GM12801 (cell line): ENCODE data around the gene LOXHD1.

Source experiments
- TF ChIP-seq, protein P1 (sequence below): IDR thresholded peaks from one replicate; pipeline ENCODE4 v1.5.1; 2011; ENCODE audit warnings: control low read depth; ENCODE audit not compliant: insufficient read length; ENCODE audit errors: extremely low read depth

The LOXHD1 gene

DNA sequence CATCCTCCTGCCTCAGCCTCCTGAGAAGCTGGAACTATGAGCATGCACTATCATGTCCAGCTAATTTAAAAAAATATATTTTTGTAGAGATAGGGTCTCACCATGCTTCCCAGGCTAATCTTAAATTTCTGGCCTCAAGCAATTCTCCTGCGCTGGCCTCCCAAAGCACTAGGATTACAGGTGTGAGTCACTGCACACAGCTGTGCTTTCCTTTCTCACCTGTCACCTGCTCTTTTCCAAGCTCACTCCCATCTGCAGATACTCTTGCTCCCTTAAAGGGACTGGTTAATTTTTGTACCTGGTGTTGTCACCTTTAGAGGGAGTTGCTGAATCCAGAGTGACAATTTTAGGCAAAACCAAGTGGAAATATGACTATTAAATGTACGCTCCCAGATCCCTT, 178.2 kb downstream of the LOXHD1 start:
- TF ChIP-seq, protein P1, sequence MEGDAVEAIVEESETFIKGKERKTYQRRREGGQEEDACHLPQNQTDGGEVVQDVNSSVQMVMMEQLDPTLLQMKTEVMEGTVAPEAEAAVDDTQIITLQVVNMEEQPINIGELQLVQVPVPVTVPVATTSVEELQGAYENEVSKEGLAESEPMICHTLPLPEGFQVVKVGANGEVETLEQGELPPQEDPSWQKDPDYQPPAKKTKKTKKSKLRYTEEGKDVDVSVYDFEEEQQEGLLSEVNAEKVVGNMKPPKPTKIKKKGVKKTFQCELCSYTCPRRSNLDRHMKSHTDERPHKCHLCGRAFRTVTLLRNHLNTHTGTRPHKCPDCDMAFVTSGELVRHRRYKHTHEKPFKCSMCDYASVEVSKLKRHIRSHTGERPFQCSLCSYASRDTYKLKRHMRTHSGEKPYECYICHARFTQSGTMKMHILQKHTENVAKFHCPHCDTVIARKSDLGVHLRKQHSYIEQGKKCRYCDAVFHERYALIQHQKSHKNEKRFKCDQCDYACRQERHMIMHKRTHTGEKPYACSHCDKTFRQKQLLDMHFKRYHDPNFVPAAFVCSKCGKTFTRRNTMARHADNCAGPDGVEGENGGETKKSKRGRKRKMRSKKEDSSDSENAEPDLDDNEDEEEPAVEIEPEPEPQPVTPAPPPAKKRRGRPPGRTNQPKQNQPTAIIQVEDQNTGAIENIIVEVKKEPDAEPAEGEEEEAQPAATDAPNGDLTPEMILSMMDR: no peak

DNA sequence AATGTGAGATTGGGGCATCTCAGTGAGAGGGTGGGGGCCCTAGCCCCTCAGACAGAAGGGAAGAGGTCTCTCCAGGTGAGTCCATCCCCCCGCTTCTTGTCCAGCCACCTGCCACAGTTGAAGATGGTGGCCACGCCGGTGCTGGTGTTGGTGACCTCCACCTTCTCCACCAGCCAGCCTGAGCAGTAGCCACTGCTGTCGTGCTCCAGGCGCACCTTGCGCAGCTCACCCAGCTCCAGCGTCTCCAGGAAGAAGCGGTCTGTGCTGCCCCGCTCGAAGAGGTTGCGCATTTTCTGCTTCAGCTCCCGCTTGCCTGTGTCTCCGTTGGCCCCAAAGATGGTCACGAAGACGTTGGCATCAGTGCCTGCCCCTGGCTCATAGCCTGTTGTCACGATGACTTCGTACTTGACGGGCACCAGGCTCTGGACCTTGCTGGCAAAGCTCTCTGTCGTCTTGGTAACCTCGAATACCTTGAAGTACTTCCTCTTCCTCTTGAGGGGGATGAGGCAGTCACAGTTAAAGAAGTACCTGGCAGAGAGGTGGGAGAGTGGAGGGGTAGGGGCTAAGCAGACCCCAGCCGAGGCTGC, 179.5 kb downstream of the LOXHD1 start:
- TF ChIP-seq, protein P1: no peak

DNA sequence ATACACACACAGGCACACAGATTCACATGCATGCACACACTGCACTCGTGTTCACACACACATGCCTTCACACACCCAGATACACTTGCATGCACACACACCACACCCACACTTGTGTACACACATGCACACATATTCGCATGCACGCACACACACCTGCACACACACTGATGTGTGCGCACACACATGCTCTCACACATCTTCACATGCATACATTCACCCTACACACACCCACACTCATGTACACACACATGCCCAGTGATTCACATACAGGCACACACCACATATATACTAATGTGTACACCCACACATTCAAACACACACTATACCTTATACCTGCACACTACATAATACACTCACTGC, 181.6 kb downstream of the LOXHD1 start:
- TF ChIP-seq, protein P1: no peak

DNA sequence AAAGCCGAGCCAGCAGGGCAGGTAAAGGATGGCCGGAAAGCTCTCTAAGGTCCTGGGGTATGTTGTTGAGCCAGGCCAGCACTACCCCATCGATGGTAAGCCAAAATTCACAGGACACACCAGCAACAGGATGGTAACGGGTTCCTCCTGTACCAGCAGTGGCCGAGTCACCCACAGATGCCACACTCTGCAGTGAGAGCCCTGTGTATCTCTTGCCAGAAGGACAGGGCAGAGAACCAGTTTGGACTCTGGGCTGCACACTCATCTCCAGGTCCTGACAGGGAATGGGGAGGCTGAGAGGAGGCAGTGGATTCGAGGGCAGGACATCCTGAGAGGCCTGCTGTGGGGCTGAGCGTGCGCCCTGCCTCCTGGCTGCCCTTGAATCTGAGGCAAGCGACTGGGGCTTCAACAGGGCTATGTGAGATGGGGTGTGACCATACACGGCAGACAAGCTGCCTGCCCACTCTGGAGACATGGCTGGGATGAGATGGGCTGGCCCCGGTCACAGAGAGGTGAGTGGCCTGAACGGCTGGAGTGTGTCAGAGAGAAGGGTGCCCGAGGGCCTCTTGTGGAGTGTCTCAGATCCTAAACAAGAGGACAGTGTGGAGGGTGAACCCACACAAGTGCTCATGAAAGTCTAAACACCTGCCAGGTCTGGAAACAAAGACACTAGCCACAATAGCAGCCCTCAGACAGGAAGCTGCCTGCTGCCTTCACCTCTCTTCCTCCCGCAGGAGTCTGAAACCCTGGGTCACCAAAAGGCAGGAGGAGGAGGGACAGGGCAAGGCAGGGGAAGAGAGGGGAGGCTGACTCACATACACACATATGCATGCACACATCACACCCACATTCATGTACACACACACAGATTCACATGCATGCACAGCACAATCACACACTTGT, 182.3 kb downstream of the LOXHD1 start:
- TF ChIP-seq, protein P1: no peak

DNA sequence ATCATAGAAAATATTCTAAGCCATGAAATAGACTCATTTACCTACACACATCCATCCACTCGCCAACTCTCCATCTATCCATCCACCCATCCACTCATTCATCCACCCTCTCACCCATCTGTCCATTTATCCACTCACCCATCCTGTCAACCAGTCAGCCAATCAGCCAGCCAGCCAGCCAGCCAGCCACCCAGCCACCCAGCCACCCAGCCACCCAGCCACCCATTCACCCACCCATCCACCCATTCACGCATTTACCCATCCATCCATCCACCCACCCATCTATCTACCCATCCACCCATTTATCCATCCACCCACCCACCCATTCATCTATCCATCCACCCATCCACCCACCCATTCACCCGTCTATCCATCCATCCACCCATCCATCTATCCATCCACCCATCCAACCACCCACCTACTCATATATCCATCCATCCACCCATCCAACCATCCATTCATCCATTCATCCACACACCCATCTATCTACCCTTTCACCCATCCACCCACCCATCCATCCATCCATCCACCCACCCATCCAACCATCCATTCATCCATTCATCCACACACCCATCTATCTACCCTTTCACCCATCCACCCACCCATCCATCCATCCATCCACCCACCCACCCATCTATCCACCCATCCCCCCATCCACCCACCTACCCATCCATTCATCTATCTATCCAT, 185.1 kb downstream of the LOXHD1 start:
- TF ChIP-seq, protein P1: no peak

DNA sequence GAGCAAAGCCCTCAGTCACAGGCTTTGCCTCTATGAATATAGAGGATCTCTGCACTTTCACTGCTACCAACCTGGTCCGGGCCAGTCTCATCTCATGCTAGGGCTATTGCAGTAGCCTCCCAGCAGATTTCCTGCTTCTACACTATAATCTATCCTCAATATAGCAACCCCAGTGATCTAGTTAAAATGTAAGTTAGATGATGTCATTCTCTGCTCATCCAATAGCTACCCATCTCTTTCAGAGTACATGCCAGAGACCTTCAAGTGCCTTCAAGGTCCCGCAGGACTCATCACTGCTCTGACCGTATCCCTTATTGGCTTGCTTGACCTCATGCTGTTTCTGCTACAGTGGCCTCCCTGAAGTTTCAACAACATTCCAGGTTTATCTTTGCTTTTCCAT, 186.3 kb downstream of the LOXHD1 start:
- TF ChIP-seq, protein P1: no peak

DNA sequence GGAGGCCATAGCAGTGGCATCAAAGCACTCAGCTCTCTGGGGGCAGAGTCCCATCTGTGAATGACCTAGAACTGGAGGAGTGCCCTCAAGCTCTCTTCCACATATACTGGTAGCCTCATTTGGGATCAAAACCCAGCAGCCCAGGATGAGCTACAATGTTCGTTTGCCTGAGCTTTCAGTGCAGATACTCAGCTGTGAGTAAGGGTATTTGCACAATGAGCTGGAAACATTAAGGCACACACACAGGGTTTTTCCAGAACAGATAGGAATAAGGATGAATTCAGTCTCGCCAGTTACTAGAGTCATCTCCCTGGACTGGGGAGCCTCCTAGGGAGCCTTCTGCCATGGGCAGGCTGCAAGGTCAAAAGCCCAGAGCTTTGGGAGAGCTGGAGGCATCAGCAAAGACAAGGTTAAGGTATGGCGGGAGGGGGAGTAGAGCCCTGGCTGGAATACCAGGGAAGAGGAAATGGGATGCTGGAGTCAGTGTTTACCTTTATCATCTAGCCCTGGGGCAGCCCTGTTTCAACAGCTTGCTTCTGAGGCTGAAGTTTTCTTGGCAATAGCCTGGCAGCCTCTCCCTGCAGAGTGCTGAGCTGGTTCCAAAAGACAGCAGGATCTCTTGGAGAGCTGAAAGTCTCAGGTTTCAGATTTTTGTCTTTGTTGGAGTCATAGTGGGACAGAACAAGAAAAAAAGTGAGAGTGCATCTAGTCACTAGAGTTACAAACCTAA, 187.7 kb downstream of the LOXHD1 start:
- TF ChIP-seq, protein P1: no peak
